HG03066 (cell line): ENCODE results near the gene EWSR1.
"Not testable (repeated sequence)": the region's sequence is repeated elsewhere in the genome, so short reads cannot be mapped to it uniquely, and the experiment has no call there.

Source experiments
- ATAC-seq: cut with Tn5 transposase; IDR thresholded peaks from one replicate; pipeline ENCODE4 v1.9.1; 2021; ENCODE audit warnings: low read depth; ENCODE audit not compliant: unreplicated experiment

Gene EWSR1

DNA sequence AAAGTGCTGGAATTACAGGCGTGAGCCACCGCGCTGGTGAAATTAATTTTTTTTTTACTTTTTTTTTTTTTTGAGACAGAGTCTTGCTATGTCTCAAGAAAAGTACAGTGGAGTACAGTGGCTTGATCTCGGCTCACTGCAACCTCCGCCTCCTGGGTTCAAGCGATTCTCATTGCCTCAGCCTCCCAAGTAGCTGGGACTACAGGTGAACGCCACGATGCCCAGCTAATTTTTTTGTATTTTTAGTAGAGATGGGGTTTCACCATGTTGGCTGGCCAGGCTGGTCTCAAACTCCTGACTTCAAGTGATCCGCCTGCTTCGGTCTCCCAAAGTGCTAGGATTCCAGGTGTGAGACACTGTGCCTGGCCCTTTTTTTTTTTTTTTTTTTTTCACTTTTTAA is 20.2 kb upstream of the EWSR1 start:
- ATAC-seq, result not testable (repeated sequence)

- no peak for ATAC-seq
These were observed 16.8 kb upstream of the EWSR1 start for GRCh38 chr22:29251265-29251664.

GRCh38 chr22:29251981-29252911 is 15.8 kb upstream of the EWSR1 start:
- ATAC-seq, result no peak

DNA sequence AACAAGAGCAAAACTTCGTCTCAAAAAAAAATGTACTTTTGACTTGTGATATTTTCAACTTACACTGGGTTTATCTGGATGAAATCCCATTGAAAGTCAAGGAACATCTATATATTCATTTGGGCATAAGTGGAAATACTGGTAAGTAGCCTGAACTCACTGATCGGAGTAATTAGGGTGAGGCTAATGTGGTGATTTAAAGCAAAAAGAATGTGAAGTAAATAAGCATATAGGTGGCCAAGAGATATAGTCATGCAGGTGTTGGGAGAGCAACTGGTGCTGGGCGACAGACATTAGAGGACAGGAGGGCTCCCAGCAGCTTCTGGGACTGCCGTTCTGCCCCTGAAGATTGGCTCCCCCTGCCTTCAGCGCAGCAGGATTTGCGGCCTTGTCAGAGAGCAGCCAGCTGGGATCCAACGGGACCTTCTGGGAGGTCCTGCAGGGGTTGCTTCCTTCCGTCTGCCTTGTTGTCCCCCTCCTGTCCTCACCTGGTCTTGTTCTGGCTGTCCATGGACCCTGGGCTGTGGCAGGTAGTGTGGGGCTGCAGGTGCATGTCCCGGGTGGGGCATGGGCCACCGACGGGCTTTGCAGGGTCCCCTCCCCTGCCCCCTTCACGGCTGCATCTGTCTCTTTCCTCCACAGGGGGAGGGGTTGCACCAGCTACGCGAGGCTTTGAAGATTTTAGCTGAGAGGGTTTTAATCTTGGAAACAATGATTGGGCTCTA is 14.3 kb upstream of the EWSR1 start:
- ATAC-seq, result no peak

GRCh38 chr22:29254286-29254660 is 13.8 kb upstream of the EWSR1 start:
- no peak for ATAC-seq

DNA sequence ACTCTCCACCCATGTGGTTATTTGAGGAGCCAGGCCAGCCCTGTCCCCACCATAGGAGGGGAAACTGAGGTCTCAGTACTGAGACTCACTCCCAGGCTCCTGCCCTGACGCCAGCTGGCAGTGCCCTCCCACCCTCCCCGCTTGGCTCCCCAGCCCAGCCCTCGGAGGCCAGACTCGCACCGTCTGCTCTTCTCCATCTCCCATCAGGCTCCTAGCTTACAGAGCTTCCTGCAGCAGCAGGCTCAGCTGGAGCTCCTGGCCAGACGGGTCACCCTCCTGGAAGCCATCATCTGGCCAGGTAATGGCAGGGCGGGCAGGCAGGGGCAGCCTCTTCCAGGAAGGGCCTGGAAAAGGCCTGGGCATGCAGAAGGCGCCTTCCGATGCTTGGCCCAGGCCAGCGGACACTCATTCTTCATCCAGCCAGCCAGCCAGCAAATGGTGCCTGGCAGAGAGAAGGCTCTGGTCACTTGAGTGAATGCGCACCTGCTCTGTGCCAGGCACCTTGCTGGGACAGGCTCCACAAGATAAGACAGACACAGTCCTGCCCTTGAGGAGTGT is 12.9 kb upstream of the EWSR1 start:
- ATAC-seq, result no peak

- ATAC-seq, result no peak
These were observed 11.3 kb upstream of the EWSR1 start for GRCh38 chr22:29256606-29257325.

GRCh38 chr22:29257751-29258181 is 10.3 kb upstream of the EWSR1 start:
- no peak for ATAC-seq

- no peak for ATAC-seq
These were observed 9.4 kb upstream of the EWSR1 start for GRCh38 chr22:29258407-29259252.

DNA sequence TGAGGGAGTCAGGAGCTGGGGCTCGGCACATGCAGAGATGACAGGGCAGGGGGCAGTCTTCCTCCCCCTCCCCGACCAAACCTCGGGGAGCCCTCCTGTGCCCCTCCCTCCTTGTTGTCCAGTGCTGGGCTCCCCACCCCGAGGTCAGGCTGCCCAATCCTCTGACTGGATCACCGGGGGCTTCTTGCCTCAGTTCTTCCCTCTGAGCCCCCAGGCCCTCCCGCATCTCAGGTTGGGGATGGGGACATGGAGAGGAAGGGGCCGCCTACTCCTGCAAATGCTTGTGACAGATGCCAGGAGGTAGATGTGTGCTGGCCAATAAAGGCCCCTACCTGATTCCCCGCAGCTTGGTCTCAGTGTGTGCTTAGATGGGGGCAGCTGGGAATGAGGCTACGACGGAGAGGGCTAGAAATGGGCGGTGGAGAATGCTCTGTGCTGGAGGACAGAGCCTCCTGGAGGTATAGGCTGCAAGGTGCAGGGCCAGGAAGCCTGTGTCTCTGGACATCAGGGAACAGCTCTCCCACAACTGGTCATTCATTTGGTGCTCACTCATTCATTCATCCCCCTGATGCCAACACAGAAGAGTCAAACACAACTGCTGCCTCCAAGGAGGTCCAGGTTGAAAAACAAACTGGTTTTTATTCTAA is 8.7 kb upstream of the EWSR1 start:
- ATAC-seq, result no peak

GRCh38 chr22:29260031-29260560 is 8.0 kb upstream of the EWSR1 start:
- ATAC-seq, result no peak

DNA sequence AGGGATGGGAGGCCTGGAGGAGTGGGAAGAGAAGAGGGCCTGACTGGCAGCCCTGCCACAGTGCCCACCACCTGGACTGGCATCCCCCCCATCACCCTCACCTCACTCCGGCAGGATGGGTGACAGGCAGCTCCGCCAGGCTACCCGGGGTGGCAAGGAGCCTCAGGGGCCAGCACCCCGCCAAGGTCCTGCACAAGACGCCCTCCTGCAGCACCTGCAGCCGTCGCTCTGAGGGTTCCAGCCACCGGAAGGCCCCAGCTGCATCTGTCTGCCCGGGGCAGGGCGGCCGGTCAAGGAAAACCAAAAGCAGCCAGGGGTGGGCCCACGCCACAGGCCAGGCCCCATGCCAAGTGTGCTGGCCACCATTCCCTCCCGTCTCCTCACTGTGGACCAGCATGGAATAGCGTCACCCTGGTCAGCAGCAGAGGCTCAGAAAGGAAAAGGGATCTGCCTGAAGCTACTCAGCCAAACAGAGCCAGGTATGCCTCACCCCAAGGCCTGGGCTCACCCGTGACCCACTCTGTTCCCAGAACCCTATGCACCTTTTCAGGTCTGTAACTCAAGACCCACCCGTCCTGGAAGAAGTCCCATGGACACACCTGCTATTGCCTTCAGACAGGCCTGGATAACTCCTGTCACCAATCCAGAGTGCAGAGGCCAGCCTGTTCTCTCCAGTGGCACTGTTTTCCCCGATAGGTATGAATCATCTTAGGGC is 7.3 kb upstream of the EWSR1 start:
- ATAC-seq, result no peak

DNA sequence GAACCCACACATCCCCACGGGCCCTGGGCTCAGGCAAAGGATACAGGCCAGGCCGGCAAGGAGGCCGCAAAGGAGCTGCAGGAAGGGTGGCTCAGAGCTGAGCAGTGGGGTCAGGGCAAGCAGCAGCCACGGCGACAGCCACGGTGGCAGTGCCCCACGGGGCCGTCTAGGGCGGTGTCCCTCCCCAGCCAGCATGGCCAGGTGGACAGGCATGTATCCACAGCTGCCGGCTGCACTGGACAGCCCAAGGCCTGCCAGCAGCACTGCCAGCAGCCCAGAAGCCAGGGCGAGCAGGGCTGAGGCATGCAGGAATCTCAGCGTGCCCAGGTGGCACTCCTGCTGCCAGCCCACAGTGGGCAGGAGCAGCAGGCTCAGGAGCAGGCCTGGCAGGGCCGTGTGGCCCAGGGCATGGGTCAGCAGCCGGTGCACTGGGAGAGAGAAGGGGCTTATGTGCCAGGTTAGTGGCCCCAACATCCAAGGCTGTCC is 4.2 kb upstream of the EWSR1 start:
- no peak for ATAC-seq

GRCh38 chr22:29265305-29265704 is 2.8 kb upstream of the EWSR1 start:
- ATAC-seq, result no peak

DNA sequence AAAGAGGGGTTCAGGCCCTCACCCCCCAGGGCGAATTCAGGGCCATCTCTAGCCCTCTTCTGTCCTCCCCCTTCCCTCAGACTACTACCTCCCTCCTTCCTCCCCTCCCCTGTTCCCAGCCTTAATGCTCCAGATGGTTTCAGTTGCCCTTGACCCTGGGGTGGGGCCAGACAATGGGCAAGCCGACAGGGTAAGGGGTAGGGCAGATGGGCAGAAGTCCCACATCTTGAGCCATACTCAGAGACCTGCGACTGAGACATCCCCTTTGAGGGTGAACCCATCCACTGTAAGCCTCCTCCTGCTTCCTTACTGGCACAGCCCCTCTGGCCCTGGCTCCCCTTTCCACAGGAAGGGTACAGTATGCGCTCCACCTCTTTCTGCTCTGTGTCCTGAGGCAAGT is 2.1 kb upstream of the EWSR1 start:
- no peak for ATAC-seq

DNA sequence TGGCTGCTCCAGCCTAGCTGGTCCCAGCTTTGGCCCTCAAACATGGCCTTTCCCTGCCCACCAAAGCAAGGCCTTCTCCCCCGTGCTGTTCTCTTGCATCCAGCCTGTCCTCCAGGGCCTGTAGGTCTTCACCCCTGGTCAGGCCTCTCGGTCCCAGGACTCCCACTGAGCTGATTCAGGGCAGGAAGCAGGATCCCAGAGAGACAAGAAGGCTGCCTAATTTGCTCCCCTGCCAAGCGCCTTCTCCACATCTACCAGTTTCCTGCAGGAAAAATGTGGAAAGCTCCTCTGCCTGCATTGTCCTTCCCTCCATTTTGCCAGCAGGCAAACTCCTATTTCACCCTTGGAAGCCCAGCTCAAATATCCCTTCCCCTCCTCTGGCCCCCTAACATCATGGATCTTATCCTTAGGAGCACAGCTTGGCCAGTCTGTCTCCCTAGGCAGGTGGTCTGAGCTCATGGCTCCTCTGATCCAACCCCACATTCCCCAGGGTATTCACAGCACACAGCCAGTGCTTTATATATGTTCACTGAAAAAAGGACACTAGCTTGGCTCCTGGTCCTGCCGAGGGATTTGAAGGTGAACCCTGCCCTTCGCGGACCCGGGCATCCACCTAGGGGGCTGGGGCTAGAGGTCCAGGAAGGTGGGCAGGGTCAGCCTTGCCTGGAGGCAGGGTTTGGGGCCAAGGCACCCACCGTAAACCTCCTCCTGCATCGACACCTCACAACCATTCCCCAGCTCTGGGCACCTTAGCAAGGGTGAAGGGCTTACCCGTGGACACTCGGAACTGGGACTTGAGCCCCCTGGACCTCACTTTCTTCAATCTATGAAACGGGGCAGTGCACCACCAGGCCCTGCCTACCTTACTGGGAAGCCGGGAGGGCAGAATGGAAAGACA is 1.3 kb upstream of the EWSR1 start:
- no peak for ATAC-seq

DNA sequence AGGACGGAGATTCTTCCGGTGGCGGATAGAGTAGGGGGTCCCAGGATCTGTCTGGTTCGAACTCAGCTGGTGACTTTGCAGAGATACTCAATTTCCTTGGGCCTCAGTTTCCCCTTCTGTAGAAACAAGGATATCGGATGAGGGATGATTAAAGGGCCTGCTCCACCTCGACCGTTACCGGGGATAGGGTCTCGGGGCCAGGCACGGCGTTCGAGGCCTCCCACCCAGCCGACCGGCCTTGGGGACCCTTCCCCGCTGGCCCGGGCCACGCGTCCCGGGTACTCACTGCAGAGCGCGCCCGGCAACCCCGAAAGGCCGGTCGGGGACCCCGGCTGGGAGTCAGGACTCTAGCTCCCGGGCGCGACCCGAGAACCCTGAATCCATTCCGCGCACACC is 608 bp upstream of the EWSR1 start:
- ATAC-seq, result no peak
